PC-9 (cell line): ENCODE measurements around the gene TMCC2. TPM values are rescaled to one million over a fixed set of nuclear protein-coding genes. Genes with fewer than 3 reads are reported as not detected.
"Not testable (repeated sequence)": the region's sequence is repeated elsewhere in the genome, so short reads cannot be mapped to it uniquely, and the experiment has no call there.

Source experiments
- Bru-seq: library from RNA; stranded (reverse); fragments of 400-500 nt; gene quantifications from one replicate; lab custom pipeline; 2021; lab: Mats Ljungman, UMichigan
- BruChase-seq, 2 experiments: library from RNA; stranded (reverse); fragments of 400-500 nt; gene quantifications; one replicate each; lab custom pipeline; 2021; lab: Mats Ljungman, UMichigan
- BruUV-seq: library from RNA; stranded (reverse); fragments of 400-500 nt; replicated peaks from 2 replicates; lab custom pipeline; 2021; lab: Mats Ljungman, UMichigan
- CTCF ChIA-PET: fragments of 300-600 bp; sonication (Branson Sonifier 250); formaldehyde crosslinking; loops from one replicate; lab custom pipeline; 2022; ENCODE audit warnings: antibody characterized with exemption; lab: Charles Lee
- POLR2A ChIA-PET: fragments of 300-600 bp; sonication (Branson Sonifier 250); formaldehyde crosslinking; loops from one replicate; lab custom pipeline; 2022; ENCODE audit warnings: antibody characterized with exemption; ENCODE audit not compliant: unreplicated experiment; lab: Charles Lee
- DNase-seq, 2 experiments: peaks; one replicate each; pipeline versions ENCODE4 v3.0.0 to v3.0.0-alpha.2; 2015 to 2022; ENCODE audit warnings: mixed read lengths in 1 of 2
- H2AFZ ChIP-seq: fragments of 200-600 bp; sonication (generic); 2 replicates; pipeline ENCODE4 v1.8.1; 2017; ENCODE audit warnings: antibody characterized with exemption
- H3F3A ChIP-seq: fragments of 200-600 bp; sonication (generic); 2 replicates; pipeline ENCODE4 v1.8.1; 2017; ENCODE audit warnings: antibody characterized with exemption, mild to moderate bottlenecking, low read depth; ENCODE audit not compliant: insufficient read depth
- H3K27ac ChIP-seq: fragments of 200-600 bp; sonication (generic); 2 replicates; pipeline ENCODE4 v1.6.1; 2016; ENCODE audit warnings: mixed run types
- H3K27me3 ChIP-seq: fragments of 200-600 bp; sonication (generic); 2 replicates; pipeline ENCODE4 v1.6.1; 2016; ENCODE audit warnings: low read depth, mixed run types; ENCODE audit not compliant: insufficient read depth
- H3K36me3 ChIP-seq: fragments of 200-600 bp; sonication (generic); 2 replicates; pipeline ENCODE4 v1.6.1; 2016; ENCODE audit warnings: low read depth, mixed run types
- H3K4me1 ChIP-seq: fragments of 200-600 bp; sonication (generic); replicated peaks from 2 replicates; pipeline ENCODE4 v1.6.1; 2016; ENCODE audit warnings: mixed run types; ENCODE audit not compliant: insufficient read depth
- H3K4me2 ChIP-seq: fragments of 200-600 bp; sonication (generic); 2 replicates; pipeline ENCODE4 v1.6.1; 2017; ENCODE audit warnings: mixed run types
- H3K4me3 ChIP-seq: fragments of 200-600 bp; sonication (generic); 2 replicates; pipeline ENCODE4 v1.6.1; 2016; ENCODE audit warnings: mixed run types
- H3K79me2 ChIP-seq: fragments of 200-600 bp; sonication (generic); 2 replicates; pipeline ENCODE4 v1.6.1; 2017; ENCODE audit warnings: low read depth, mixed run types
- H3K9me2 ChIP-seq: fragments of 200-600 bp; sonication (generic); 2 replicates; pipeline ENCODE4 v1.8.1; 2017; ENCODE audit warnings: mild to moderate bottlenecking; ENCODE audit not compliant: insufficient read depth
- H3K9me3 ChIP-seq: fragments of 200-600 bp; sonication (generic); 2 replicates; pipeline ENCODE4 v1.8.1; 2016; ENCODE audit warnings: low read depth; ENCODE audit not compliant: insufficient read depth
- H4K20me1 ChIP-seq: fragments of 200-600 bp; sonication (generic); 2 replicates; pipeline ENCODE4 v1.8.1; 2017; ENCODE audit not compliant: insufficient read depth
- EZH2 ChIP-seq: fragments of 200-600 bp; sonication (generic); IDR thresholded peaks from 2 replicates; pipeline ENCODE4 v1.8.0; 2017; ENCODE audit warnings: antibody characterized with exemption, low read depth
- intact Hi-C: fragments of 100-400 bp; cut with micrococcal nuclease; formaldehyde crosslinking; loops from one replicate; pipeline ENCODE4 v1.10.0; 2022; ENCODE audit not compliant: unreplicated experiment
- long read RNA-seq: library from polyadenylated mRNA; stranded (forward); transcript quantifications from one replicate; pipeline ENCODE4 v2.0.0, GENCODE V29; 2022
- total RNA-seq: library from RNA; stranded (reverse); gene quantifications from 2 replicates; pipeline ENCODE4 v1.2.3, GENCODE V29; 2021
- TF ChIP-seq, protein P1 (sequence below): fragments of 200-600 bp; sonication (generic); conservative IDR thresholded peaks from 2 replicates; pipeline ENCODE4 v1.6.1; 2017; ENCODE audit warnings: mixed run types, antibody characterized with exemption, mild to moderate bottlenecking, moderate library complexity

The TMCC2 gene, protein sequence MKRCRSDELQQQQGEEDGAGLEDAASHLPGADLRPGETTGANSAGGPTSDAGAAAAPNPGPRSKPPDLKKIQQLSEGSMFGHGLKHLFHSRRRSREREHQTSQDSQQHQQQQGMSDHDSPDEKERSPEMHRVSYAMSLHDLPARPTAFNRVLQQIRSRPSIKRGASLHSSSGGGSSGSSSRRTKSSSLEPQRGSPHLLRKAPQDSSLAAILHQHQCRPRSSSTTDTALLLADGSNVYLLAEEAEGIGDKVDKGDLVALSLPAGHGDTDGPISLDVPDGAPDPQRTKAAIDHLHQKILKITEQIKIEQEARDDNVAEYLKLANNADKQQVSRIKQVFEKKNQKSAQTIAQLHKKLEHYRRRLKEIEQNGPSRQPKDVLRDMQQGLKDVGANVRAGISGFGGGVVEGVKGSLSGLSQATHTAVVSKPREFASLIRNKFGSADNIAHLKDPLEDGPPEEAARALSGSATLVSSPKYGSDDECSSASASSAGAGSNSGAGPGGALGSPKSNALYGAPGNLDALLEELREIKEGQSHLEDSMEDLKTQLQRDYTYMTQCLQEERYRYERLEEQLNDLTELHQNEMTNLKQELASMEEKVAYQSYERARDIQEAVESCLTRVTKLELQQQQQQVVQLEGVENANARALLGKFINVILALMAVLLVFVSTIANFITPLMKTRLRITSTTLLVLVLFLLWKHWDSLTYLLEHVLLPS
- total RNA-seq = 0.79 and 0.80 TPM in 2 replicates
- percentile 24 among the genes with signal in this experiment for Bru-seq, nascent RNA
- percentile 16 among the genes with signal in this experiment for BruChase-seq, experiment 1, labeled RNA remaining after a 2-hour chase
- BruChase-seq, experiment 2, labeled RNA remaining after a 6-hour chase = percentile 27 among the genes with signal in this experiment
- long read RNA-seq, partial matches to known transcripts = 1 of 2 reads
- long read RNA-seq, other reads (novel, unspliced or antisense) = 0 of 2 reads

DNA sequence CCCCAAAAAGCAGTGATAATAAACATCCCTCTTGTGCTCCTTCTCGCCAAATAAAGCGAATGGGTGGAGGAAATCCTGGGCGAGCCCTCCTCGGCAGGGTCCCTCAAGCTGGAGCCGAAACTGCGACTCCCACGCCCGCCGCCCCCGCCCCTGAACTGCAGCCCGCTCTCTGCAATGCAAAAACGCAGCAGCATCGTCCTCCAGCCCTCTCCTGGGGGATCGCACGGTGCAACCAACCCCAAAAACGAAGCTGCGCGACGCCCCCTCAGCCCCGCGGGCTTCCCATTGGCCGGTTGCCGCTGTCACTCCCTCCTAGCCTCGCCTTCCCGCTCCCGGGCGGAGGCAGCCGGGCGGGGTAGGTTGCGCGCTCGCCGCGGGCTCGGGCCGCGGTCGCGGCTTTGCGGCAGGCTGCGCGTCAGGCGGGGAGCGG is at the start of gene TMCC2:
TMCC2 (plus strand) TSS at position 363 of the 430 bp plus-strand sequence. CDS start 619 bp downstream, outside the sequence.
- Histone ChIP-seq H3K9me2 (no peaks in the 10 kb centered on the region), H3K4me1 (0 out of 2 replicates have a peak, but pooled peaks cover 8% of the 10 kb centered on the region), H3K9me3 (no peaks in the 10 kb centered on the region), H3K27me3 (peaks cover 12% of the 10 kb centered on the region; the same call in 1 of the 2 replicates), H3K4me3 (peak within 1 kb of the TSS; percentile 58), H3K79me2 (no peaks in the 10 kb centered on the region), H2AFZ (peak within 1 kb of the TSS; percentile 86), H3K36me3 (no peaks in the 10 kb centered on the region), H3K4me2 (peak within 1 kb of the TSS; percentile 95), H3F3A (peaks cover 4% of the 10 kb centered on the region; the same call in 1 of the 2 replicates), H4K20me1 (no peaks in the 10 kb centered on the region), H3K27ac (no peak within 1 kb of the TSS)
- no peak for TF ChIP-seq EZH2
- TF ChIP-seq, protein P1, sequence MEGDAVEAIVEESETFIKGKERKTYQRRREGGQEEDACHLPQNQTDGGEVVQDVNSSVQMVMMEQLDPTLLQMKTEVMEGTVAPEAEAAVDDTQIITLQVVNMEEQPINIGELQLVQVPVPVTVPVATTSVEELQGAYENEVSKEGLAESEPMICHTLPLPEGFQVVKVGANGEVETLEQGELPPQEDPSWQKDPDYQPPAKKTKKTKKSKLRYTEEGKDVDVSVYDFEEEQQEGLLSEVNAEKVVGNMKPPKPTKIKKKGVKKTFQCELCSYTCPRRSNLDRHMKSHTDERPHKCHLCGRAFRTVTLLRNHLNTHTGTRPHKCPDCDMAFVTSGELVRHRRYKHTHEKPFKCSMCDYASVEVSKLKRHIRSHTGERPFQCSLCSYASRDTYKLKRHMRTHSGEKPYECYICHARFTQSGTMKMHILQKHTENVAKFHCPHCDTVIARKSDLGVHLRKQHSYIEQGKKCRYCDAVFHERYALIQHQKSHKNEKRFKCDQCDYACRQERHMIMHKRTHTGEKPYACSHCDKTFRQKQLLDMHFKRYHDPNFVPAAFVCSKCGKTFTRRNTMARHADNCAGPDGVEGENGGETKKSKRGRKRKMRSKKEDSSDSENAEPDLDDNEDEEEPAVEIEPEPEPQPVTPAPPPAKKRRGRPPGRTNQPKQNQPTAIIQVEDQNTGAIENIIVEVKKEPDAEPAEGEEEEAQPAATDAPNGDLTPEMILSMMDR = no peak
- no TSS peak for BruUV-seq
- DNase-seq = peak; percentile 52 to 82
- ChIA-PET CTCF (interaction anchor here (0.5 to 0.8 kb wide), 3 partner anchors 83 to 167 kb away, joined by 3 to 10 read pairs (median 3); no protein-coding TSS in a partner anchor), POLR2A (interaction anchor here (0.5 to 0.7 kb wide), 2 partner anchors 166 to 214 kb away, joined by 3 read pairs; no protein-coding TSS in a partner anchor)
- intact Hi-C loops = loop anchor here (1.0 to 2.0 kb wide), 3 partner anchors 17 to 105 kb away; partner anchors contain the start of gene DSTYK

DNA sequence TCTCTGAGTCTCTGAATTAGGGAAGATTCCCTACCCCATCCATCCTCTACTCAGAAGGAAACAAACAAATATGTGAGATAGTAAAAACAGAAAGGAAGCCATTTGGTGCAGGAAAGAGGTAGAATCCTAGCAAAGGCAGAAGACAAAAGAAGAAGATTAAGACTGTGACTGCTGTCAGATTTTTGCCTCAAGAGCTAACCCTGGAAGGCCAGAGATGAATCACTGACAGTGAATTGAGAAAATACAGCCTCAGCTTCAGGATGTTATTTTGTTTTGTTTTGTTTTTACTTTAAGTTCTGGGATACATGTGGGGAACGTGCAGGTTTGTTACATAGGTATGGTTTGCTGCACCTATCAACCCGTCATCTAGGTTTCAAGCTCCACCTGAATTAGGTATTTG is 47.9 kb upstream of the TMCC2 start:
- BruUV-seq = no TSS peak
- no peaks in the 10 kb centered on the region for H3K27me3 ChIP-seq
- H3K36me3 ChIP-seq = no peaks in the 10 kb centered on the region; the same call in 1 of the 2 replicates
- no peak overlapping the region for H3K27ac ChIP-seq
- DNase-seq = no peak
- H3K79me2 ChIP-seq = no peaks in the 10 kb centered on the region
- H3K9me2 ChIP-seq = no peaks in the 10 kb centered on the region
- ChIA-PET CTCF (no interaction called here), POLR2A (no interaction called here)
- H3K4me2 ChIP-seq = no peak overlapping the region
- H2AFZ ChIP-seq = no peak overlapping the region
- H3F3A ChIP-seq = peaks cover 17% of the 10 kb centered on the region
- no peaks in the 10 kb centered on the region for H4K20me1 ChIP-seq
- no peaks in the 10 kb centered on the region for H3K9me3 ChIP-seq
- H3K4me3 ChIP-seq = no peak overlapping the region
- peaks cover 20% of the 10 kb centered on the region for H3K4me1 ChIP-seq
- TF ChIP-seq EZH2 = no peak
- TF ChIP-seq, protein P1 = no peak
- intact Hi-C loops = no loop called here

DNA sequence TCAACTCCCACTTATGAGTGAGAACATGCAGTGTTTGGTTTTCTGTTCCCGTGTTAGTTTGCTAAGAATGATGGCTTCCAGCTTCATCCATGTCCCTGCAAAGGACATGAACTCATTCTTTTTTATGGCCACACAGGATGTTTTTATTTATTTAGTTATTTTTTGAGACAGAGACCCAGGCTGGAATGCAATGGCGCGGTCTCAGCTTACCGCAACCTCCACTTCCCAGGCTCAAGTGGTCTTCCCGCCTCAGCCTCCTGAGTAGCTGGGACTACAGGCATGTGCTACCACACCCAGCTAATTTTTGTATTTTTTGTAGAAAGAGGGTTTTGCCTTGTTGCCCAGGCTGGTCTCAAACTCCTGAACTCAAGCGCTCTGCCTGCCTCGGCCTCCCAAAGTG is 47.4 kb upstream of the TMCC2 start:
- intact Hi-C loops, H3K27me3 ChIP-seq, H2AFZ ChIP-seq, DNase-seq, H3K36me3 ChIP-seq, H4K20me1 ChIP-seq, BruUV-seq, H3K27ac ChIP-seq, H3K4me2 ChIP-seq, H3K9me2 ChIP-seq, H3K79me2 ChIP-seq, CTCF ChIA-PET, H3K9me3 ChIP-seq, H3K4me3 ChIP-seq, POLR2A ChIA-PET: not testable (repeated sequence)
- peaks cover 15% of the 10 kb centered on the region for H3K4me1 ChIP-seq
- peaks cover 17% of the 10 kb centered on the region for H3F3A ChIP-seq
